Gastroesophageal sphincter (tissue), 4 donors: ENCODE data around the gene RIPK4. TPM values are rescaled to one million over a fixed set of nuclear protein-coding genes. Genes with fewer than 3 reads are reported as not detected.
"Not testable (repeated sequence)": the region's sequence is repeated elsewhere in the genome, so short reads cannot be mapped to it uniquely, and the experiment has no call there.

Experiments
- ATAC-seq: fragments of 150-250 bp; one replicate; pipeline ENCODE4 v1.9.1; 2016; ENCODE audit warnings: mild to moderate bottlenecking, moderate library complexity
- H3K27ac ChIP-seq, 4 donors: fragments of 200-600 bp; sonication (generic) in 3 of 4; 1 replicate in 3 of 4; 2 replicates in 1 of 4; pipeline ENCODE4 v1.5.1; 2016 to 2019
- H3K27me3 ChIP-seq: fragments of 200-600 bp; sonication (generic); one replicate; pipeline ENCODE4 v1.5.1; 2019
- H3K36me3 ChIP-seq, 2 donors: fragments of 200-600 bp; sonication (generic); one replicate each; pipeline ENCODE4 v1.5.1; 2019; ENCODE audit warnings: control low read depth in 1 of 2
- H3K4me1 ChIP-seq, 3 donors: fragments of 200-600 bp; sonication (generic); 1 replicate in 2 of 3; 2 replicates in 1 of 3; pipeline ENCODE4 v1.5.1; 2016 to 2019; ENCODE audit warnings: control low read depth in 2 of 3
- H3K4me3 ChIP-seq, 2 donors: fragments of 200-600 bp; sonication (generic); one replicate each; pipeline ENCODE4 v1.5.1; 2019; ENCODE audit warnings: mild to moderate bottlenecking in 1 of 2, moderate library complexity in 1 of 2
- H3K9me3 ChIP-seq, 3 donors: fragments of 200-600 bp; sonication (generic); one replicate each; pipeline ENCODE4 v1.5.1; 2017 to 2019; ENCODE audit warnings: control low read depth in 2 of 3
- EP300 ChIP-seq: sonication (generic); formaldehyde crosslinking; IDR thresholded peaks from one replicate; pipeline ENCODE4 v1.6.1; 2017; ENCODE audit warnings: antibody characterized with exemption, mild to moderate bottlenecking
- POLR2A ChIP-seq, 2 donors: fragments of 450-650 bp; IDR thresholded peaks; one replicate each; pipeline ENCODE4 v1.6.1; 2017; ENCODE audit warnings: antibody characterized with exemption in 2 of 2, mild to moderate bottlenecking in 2 of 2, moderate library complexity in 1 of 2
- POLR2AphosphoS5 ChIP-seq: sonication (generic); formaldehyde crosslinking; IDR thresholded peaks from one replicate; pipeline ENCODE4 v1.6.1; 2017; ENCODE audit warnings: antibody characterized with exemption
- WGBS, 2 donors: methylation state at CpG; one replicate each; pipeline ENCODE4 v1.1.5; 2018; ENCODE audit warnings: low coverage in 1 of 2; 5-methylcytosine and 5-hydroxymethylcytosine counted together
- total RNA-seq, 4 donors: library from RNA; depleted of rRNA; stranded (reverse); fragments of >200 nt; gene quantifications; one replicate each; pipeline ENCODE4 v1.1.0, GENCODE V29; 2016
- TF ChIP-seq, protein P1 (sequence below), 4 experiments: fragments of 200-600 bp in 2 of 4; fragments of 450-650 bp in 2 of 4; sonication (generic) in 1 of 4; IDR thresholded peaks; one replicate each; pipeline ENCODE4 v1.5.1; 2017 to 2019; ENCODE audit warnings: antibody characterized with exemption in 4 of 4, mild to moderate bottlenecking in 2 of 4, moderate library complexity in 2 of 4

The RIPK4 gene
- total RNA-seq, 4 donors from 2014 or later, result 0.40 to 5.8 (median 1.5) TPM

GRCh38 chr21:41720250-41720649 lies 46.6 kb downstream of the RIPK4 start:
- Histone ChIP-seq H3K27me3 (peaks cover 68% of the 10 kb centered on the region), H3K4me1 (no peaks in the 10 kb centered on the region), H3K4me3 (no peak overlapping the region), H3K9me3 (no peaks in the 10 kb centered on the region), H3K27ac (no peak overlapping the region), H3K36me3 (no peaks in the 10 kb centered on the region)
- WGBS, 2 donors, result 85 to 100% methylated on average over 2 of the region's 2 CpGs
- ATAC-seq, result no peak
- no peak for TF ChIP-seq EP300
- TF ChIP-seq, protein P1, sequence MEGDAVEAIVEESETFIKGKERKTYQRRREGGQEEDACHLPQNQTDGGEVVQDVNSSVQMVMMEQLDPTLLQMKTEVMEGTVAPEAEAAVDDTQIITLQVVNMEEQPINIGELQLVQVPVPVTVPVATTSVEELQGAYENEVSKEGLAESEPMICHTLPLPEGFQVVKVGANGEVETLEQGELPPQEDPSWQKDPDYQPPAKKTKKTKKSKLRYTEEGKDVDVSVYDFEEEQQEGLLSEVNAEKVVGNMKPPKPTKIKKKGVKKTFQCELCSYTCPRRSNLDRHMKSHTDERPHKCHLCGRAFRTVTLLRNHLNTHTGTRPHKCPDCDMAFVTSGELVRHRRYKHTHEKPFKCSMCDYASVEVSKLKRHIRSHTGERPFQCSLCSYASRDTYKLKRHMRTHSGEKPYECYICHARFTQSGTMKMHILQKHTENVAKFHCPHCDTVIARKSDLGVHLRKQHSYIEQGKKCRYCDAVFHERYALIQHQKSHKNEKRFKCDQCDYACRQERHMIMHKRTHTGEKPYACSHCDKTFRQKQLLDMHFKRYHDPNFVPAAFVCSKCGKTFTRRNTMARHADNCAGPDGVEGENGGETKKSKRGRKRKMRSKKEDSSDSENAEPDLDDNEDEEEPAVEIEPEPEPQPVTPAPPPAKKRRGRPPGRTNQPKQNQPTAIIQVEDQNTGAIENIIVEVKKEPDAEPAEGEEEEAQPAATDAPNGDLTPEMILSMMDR (IDR thresholded peaks at IDR 0.05), result no peak

- WGBS, 2 donors, result 64 to 75% methylated on average over 4 to 6 of the region's 6 CpGs
- peaks cover 70% of the 10 kb centered on the region for H3K27me3 ChIP-seq
- H3K4me3 ChIP-seq, result no peak overlapping the region
- no peak for ATAC-seq
- no peaks in the 10 kb centered on the region for H3K36me3 ChIP-seq
- no peak overlapping the region for H3K27ac ChIP-seq
- no peaks in the 10 kb centered on the region for H3K9me3 ChIP-seq
- H3K4me1 ChIP-seq, result no peaks in the 10 kb centered on the region
- TF ChIP-seq EP300 (no peak), POLR2AphosphoS5 (no peak), POLR2A (IDR thresholded peaks at IDR 0.05) (no peak)
- TF ChIP-seq, protein P1 (IDR thresholded peaks at IDR 0.05), result no peak
These were observed 47.2 kb downstream of the RIPK4 start for GRCh38 chr21:41719691-41720090.

DNA sequence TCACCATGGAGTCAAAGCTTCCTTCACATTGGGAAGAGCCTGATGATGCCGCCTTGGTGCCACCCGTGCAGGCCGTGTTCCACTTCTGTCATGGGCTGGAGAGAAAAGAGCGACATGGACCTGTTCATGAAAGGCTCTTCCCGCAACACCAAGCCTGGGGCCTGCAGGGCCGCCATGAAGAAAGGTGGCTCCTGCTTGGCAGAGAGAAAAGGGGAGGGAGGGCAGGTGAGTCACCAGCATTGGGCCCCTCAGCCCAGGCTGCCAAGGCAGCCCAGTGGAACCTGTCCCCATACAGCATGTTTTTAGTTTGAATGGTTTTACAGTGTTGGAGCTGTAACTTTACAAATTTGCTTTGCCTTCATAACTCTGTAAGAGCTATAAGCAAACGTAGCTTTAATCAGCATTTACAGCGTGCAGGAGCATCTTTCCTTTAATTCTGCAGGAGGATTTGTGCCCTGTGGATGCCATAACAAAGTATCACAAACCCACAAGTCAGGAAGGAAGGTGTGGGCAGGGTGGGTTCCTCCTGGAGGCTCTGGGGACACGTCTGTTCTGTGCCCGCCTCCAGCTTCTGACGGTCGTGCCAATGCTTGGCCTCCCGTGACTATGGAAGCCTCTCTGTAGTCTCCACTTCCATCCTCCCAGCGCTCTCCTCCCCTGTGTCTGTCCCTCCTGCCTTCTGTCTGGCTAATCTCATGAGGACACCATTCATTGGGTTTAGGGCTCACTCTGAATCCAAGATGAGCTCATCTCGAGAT lies 49.1 kb downstream of the RIPK4 start:
- Histone ChIP-seq H3K4me1 (no peaks in the 10 kb centered on the region), H3K4me3 (no peak overlapping the region), H3K9me3 (no peaks in the 10 kb centered on the region), H3K27ac (no peak overlapping the region), H3K36me3 (no peaks in the 10 kb centered on the region), H3K27me3 (peaks cover 72% of the 10 kb centered on the region)
- TF ChIP-seq, protein P1 (IDR thresholded peaks at IDR 0.05), result no peak
- TF ChIP-seq POLR2AphosphoS5 (no peak), EP300 (no peak), POLR2A (IDR thresholded peaks at IDR 0.05) (no peak)
- ATAC-seq, result no peak
- 67 to 92% methylated on average over 4 to 5 of the region's 15 CpGs for WGBS, 2 donors

DNA sequence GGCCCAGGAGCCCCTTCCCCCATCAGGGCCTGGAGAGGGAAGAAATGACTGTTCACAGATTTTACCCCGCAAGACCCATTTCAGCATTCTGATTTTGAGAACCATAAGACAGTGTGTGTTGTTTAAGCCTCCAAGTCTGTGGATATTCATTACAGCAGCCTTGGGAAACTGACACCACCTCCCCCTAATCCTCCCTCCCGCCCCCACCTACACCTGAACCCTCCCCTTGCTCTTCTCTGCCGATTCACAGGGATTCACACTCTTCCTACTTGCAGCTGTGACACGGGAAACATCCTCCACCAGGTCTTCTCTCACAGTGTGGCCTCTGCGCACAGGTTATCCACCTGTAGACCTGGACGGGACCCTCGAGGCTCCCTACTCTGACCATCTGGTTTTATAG lies 50.1 kb downstream of the RIPK4 start:
- TF ChIP-seq POLR2A (IDR thresholded peaks at IDR 0.05), result no peak
- no peak for TF ChIP-seq EP300
- TF ChIP-seq, protein P1 (IDR thresholded peaks at IDR 0.05), result no peak
- no peak for TF ChIP-seq POLR2AphosphoS5
- H3K4me1 ChIP-seq, result no peaks in the 10 kb centered on the region
- H3K27ac ChIP-seq, result no peak overlapping the region
- peaks cover 72% of the 10 kb centered on the region for H3K27me3 ChIP-seq
- no peak overlapping the region for H3K4me3 ChIP-seq
- no peak for ATAC-seq
- WGBS, 2 donors, result 60% methylated on average over 2 of the region's 7 CpGs; no CpG with 5 or more reads in 1 of the 2 donors
- H3K9me3 ChIP-seq, result no peaks in the 10 kb centered on the region
- no peaks in the 10 kb centered on the region for H3K36me3 ChIP-seq

DNA sequence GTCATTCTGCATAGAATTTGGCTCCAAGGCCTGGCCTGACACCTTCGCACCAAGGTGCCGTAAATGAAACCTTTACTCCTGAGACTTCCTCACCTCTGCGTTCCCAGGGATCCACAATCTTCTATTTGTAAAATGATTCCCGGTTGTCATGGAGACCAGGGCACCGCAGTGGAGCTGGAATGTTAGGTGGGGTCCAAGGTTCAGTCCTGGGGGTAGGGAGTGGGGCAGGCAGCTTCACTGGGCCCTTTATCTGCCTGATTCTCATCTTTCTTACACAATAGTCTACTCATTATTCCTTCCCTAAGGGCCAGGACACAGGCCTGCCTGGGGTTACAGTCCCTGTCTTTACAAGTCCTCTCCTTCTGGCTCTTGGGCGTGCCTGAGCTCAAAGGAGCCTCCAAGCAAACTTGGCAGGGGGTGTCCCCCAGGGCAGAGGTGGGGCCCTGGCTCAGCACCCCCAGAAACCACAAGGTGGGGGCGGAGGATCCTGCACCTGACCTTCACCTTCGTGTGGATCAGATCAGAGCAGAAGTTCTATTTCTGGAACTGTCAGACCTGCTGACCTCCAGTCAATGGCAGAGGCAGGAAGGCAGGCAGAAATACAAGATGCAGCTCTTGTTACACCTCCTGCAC lies 51.1 kb downstream of the RIPK4 start:
- TF ChIP-seq, protein P1 (IDR thresholded peaks at IDR 0.05), result no peak
- TF ChIP-seq POLR2AphosphoS5, result no peak
- TF ChIP-seq EP300, result no peak
- no peak for TF ChIP-seq POLR2A (IDR thresholded peaks at IDR 0.05)
- Histone ChIP-seq H3K36me3 (no peaks in the 10 kb centered on the region), H3K27me3 (peaks cover 78% of the 10 kb centered on the region), H3K27ac (no peak overlapping the region), H3K4me1 (no peaks in the 10 kb centered on the region), H3K4me3 (no peak overlapping the region), H3K9me3 (no peaks in the 10 kb centered on the region)
- no peak for ATAC-seq
- WGBS, 2 donors, result 70 to 89% methylated on average over 5 to 6 of the region's 8 CpGs

- not testable (repeated sequence) for H3K4me3 ChIP-seq
These were observed 52.5 kb downstream of the RIPK4 start for GRCh38 chr21:41714299-41714865.

More at GRCh38 chr21:41714299-41714865, 52.5 kb downstream of the RIPK4 start:
- H3K4me1 ChIP-seq, H3K36me3 ChIP-seq, ATAC-seq, H3K27ac ChIP-seq, H3K9me3 ChIP-seq: not testable (repeated sequence)
- peaks cover 88% of the 10 kb centered on the region for H3K27me3 ChIP-seq
- 20 to 34% methylated on average over 11 of the region's 13 CpGs for WGBS, 2 donors
